NOMO-1 (cell line): ENCODE results near the gene BIRC5.
"Not testable (repeated sequence)": the region's sequence is repeated elsewhere in the genome, so short reads cannot be mapped to it uniquely, and the experiment has no call there.

ENCODE experiments used
- DNase-seq, 2 experiments: peaks; one replicate each; lab custom pipeline; 2025; ENCODE audit not compliant: unreplicated experiment in 2 of 2; lab: John Stamatoyannopoulos, UW

The BIRC5 gene

GRCh38 chr17:78224231-78225087 lies 10.4 kb downstream of the BIRC5 start:
- DNase-seq: no peak

GRCh38 chr17:78225088-78225865 lies 11.2 kb downstream of the BIRC5 start:
- no peak for DNase-seq

- no peak for DNase-seq
These were observed 12.2 kb downstream of the BIRC5 start for GRCh38 chr17:78226055-78226758.

GRCh38 chr17:78226759-78227454 lies 12.9 kb downstream of the BIRC5 start:
- no peak for DNase-seq

GRCh38 chr17:78227455-78227916 lies 13.4 kb downstream of the BIRC5 start:
- DNase-seq: peak in 1 of 2 experiments; percentile 18

- DNase-seq: no peak
These were observed 14.1 kb downstream of the BIRC5 start for GRCh38 chr17:78228176-78228575.

GRCh38 chr17:78230252-78230962 lies 16.4 kb downstream of the BIRC5 start:
- no peak for DNase-seq

- no peak for DNase-seq
These were observed 17.2 kb downstream of the BIRC5 start, which contains the start of gene TMEM235 for GRCh38 chr17:78230996-78231935. Gene TMEM235, plus strand, starts transcription at chr17:78231631. Its CDS starts 393 bp downstream, at chr17:78232024.

- no peak for DNase-seq
These were observed 18.2 kb downstream of the BIRC5 start for GRCh38 chr17:78231991-78232858.

GRCh38 chr17:78232859-78233173 lies 18.8 kb downstream of the BIRC5 start:
- DNase-seq: no peak

GRCh38 chr17:78233678-78234077 lies 19.6 kb downstream of the BIRC5 start:
- DNase-seq: no peak

GRCh38 chr17:78234261-78234865 lies 20.3 kb downstream of the BIRC5 start:
- DNase-seq: no peak

GRCh38 chr17:78235022-78235421 lies 21.0 kb downstream of the BIRC5 start:
- DNase-seq: not testable (repeated sequence)

GRCh38 chr17:78235885-78236284 lies 21.8 kb downstream of the BIRC5 start:
- DNase-seq: no peak

- DNase-seq: no peak
These were observed 22.5 kb downstream of the BIRC5 start for GRCh38 chr17:78236362-78237127.

GRCh38 chr17:78237401-78238012 lies 23.5 kb downstream of the BIRC5 start:
- DNase-seq: no peak
